GM12891 (cell line): ENCODE measurements around the gene KCNAB1.
A peak's percentile ranks its signal among the peaks of the same experiment; 100 is the strongest.

Experiments
- DNase-seq: peaks from one replicate; pipeline ENCODE4 v3.0.0; 2011; ENCODE audit warnings: low spot score; ENCODE audit not compliant: insufficient read length
- FAIRE-seq: peaks from 2 replicates; lab custom pipeline; 2011; peaks lifted over from hg19 to GRCh38; lab: Jason Lieb, UNC
- PAX5 ChIP-seq: IDR thresholded peaks from 2 replicates; pipeline ENCODE4 v1.6.1; 2011; ENCODE audit warnings: low read length, moderate library complexity, mild to moderate bottlenecking; ENCODE audit not compliant: insufficient read depth, severe bottlenecking
- POLR2A ChIP-seq: IDR thresholded peaks from 2 replicates; pipeline ENCODE4 v1.6.1; 2011; ENCODE audit warnings: low read depth, low read length, control low read depth
- POLR2AphosphoS5 ChIP-seq: IDR thresholded peaks from 2 replicates; pipeline ENCODE4 v1.6.1; 2011; ENCODE audit warnings: low read depth, low read length, control low read depth
- POU2F2 ChIP-seq: IDR thresholded peaks from 2 replicates; pipeline ENCODE4 v1.6.1; 2011; ENCODE audit warnings: low read depth, mild to moderate bottlenecking, control low read depth, low read length, moderate library complexity
- SPI1 ChIP-seq: IDR thresholded peaks from 2 replicates; pipeline ENCODE4 v1.6.1; 2011; ENCODE audit warnings: low read depth, low read length, control low read depth
- TAF1 ChIP-seq: IDR thresholded peaks from 2 replicates; pipeline ENCODE4 v1.6.1; 2011; ENCODE audit warnings: low read depth, low read length, control low read depth

KCNAB1 gene

DNA sequence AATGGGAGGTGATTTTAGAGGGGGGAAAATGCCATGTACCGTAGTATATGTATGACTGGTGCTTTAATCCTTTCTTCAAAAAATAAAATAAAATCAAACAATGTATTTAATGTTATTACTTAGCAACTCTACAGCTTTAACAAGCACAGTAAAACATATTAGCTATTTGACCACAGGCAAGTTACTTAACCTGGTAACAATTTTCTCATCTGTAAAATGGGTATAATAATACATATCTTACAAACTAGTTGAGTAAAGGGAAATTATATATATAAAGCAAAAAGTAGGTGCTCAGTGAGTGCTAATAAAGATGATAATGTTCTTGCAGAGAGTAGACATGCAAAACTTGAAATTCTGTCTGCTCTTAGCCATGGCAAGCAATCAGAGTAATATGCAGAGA lies 406.7 kb downstream of the KCNAB1 start:
- DNase-seq (no peak), FAIRE-seq (no peak)
- TF ChIP-seq TAF1 = no peak
- no peak for TF ChIP-seq POLR2AphosphoS5
- TF ChIP-seq SPI1 = no peak
- no peak for TF ChIP-seq PAX5
- no peak for TF ChIP-seq POU2F2
- no peak for TF ChIP-seq POLR2A

GRCh38 chr3:156530980-156531379 lies 410.6 kb downstream of the KCNAB1 start:
- FAIRE-seq (no peak), DNase-seq (no peak)
- TF ChIP-seq PAX5 (no peak), POLR2A (no peak), TAF1 (no peak), POLR2AphosphoS5 (no peak), POU2F2 (no peak), SPI1 (no peak)

- FAIRE-seq = no peak
- no peak for TF ChIP-seq POLR2A
- no peak for TF ChIP-seq PAX5
- no peak for TF ChIP-seq SPI1
- no peak for TF ChIP-seq POLR2AphosphoS5
- no peak for DNase-seq
Observed at GRCh38 chr3:156532730-156533129, 412.4 kb downstream of the KCNAB1 start.

DNA sequence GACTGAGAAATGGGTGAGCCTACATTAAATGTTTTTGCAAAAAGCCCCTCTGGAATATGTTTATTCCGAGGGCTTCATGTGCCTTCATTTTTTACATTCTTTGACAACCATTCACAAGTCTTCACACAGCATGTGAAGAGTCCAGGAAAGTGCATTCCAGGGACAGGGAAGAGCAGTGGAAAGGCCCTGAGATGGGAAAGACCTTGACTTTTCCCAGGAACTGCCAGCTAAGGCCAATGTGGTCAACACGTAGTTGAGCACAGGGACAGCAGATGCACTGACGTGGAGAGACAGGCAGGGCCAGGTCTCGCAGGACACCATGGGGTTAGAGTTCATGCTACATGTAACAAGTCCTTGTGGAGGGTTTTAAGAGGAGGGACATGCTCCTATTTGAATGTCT lies 412.8 kb downstream of the KCNAB1 start:
- TF ChIP-seq PAX5 (no peak), TAF1 (no peak), POLR2A (no peak), POU2F2 (no peak), SPI1 (no peak), POLR2AphosphoS5 (no peak)
- FAIRE-seq (no peak), DNase-seq (no peak)

DNA sequence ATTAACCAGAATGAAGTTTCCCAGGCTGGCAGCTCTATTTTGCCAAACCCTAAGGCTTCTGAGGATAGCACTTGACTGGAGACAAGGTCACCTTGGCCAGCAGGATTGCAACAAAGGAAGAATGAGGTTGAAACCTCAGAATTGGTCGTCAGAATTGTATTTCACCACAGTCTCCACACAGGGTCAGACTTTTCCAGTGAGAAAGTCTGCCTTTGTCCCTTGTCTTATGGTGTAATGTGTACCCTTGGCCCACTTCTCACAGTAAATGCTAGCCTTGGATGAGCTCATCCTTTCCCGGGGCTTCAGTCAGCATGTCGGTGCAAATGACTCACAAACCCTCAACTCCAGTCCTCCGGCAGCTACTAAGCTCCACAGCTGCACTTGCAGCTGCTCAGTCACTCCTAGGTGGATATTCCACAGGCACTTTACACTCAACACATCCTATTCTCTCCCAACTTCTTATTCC lies 414.8 kb downstream of the KCNAB1 start:
- TF ChIP-seq POU2F2 (no peak), SPI1 (no peak), POLR2A (no peak), PAX5 (no peak), TAF1 (no peak), POLR2AphosphoS5 (no peak; the same call in 1 of the 2 replicates)
- DNase-seq = no peak
- no peak for FAIRE-seq

- TF ChIP-seq SPI1 (no peak), TAF1 (no peak), POLR2AphosphoS5 (no peak), POU2F2 (no peak), PAX5 (no peak), POLR2A (no peak)
- FAIRE-seq (no peak), DNase-seq (no peak)
Observed at GRCh38 chr3:156535798-156536197, 415.4 kb downstream of the KCNAB1 start.

DNA sequence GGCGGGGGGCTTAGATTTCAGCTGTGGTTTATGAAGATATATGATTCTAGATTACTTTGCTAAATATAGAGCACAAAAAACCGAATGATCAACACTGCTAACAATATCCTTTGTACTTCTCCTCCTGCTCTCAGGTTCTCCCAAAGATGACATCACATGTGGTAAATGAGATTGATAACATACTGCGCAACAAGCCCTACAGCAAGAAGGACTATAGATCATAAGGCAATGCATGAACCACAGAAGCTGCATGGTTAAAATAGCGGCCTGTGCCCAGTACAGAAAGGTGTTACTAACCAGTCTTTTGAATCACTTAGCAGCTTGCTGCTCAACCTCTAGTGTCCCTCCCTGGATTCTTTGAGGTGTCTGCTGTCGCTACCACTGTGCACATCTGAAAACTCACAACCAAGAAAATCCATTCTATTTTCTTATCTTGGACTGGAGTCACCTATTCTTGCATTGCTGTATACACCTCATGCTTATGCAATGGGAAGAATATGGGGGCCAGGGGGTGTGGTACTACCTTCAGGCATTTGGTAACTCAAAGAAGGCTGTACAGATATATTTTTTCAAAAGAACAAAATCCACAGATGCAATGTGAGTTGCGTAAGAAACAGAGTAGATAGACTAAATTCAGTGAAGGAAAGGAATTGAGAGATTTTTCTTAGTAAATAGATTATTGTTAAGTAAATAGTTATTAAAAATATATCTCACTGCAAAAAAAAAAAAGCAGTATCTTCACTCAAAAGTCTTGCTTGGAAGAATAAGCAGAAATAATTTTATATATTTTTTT lies 416.3 kb downstream of the KCNAB1 start:
- FAIRE-seq (no peak), DNase-seq (no peak)
- 0 out of 2 replicates have a peak, but pooled peaks have one; percentile 18 for TF ChIP-seq POLR2AphosphoS5
- no peak for TF ChIP-seq TAF1

GRCh38 chr3:156539051-156539450 lies 418.7 kb downstream of the KCNAB1 start:
- DNase-seq (no peak), FAIRE-seq (no peak)
- TF ChIP-seq SPI1 (no peak), POLR2A (no peak), TAF1 (no peak)

DNA sequence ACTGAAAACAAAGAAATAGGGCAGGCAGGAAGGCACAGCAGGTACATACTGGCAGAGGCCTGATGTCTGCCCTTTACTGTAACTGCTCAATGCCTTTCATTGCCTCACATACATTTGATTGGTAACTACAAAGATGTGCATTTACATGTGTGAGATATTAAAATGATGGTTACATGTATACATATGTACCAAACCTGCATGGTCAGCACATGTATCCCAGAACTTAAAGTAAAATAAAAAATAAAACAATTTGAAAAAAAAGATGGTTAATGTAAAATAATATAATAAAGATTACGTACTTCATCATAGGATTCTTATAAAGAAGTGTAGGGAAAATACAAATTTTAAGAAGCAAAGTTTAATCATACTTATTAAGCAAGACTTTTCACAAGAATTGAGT lies 419.4 kb downstream of the KCNAB1 start:
- no peak for FAIRE-seq
- no peak for TF ChIP-seq PAX5
- TF ChIP-seq TAF1 = no peak
- no peak for TF ChIP-seq POU2F2
- no peak for TF ChIP-seq POLR2A
- TF ChIP-seq POLR2AphosphoS5 = no peak
- no peak for TF ChIP-seq SPI1
- no peak for DNase-seq

GRCh38 chr3:156542101-156543042 lies 422.0 kb downstream of the KCNAB1 start:
- FAIRE-seq (no peak), DNase-seq (no peak)
- TF ChIP-seq PAX5 = no peak
- no peak for TF ChIP-seq POU2F2
- no peak for TF ChIP-seq POLR2A
- no peak for TF ChIP-seq SPI1
- no peak for TF ChIP-seq POLR2AphosphoS5
- no peak for TF ChIP-seq TAF1
